Measurements from ENCODE around the gene CDH13. TPM values are rescaled to one million over a fixed set of nuclear protein-coding genes. Genes with fewer than 3 reads are reported as not detected.

The CDH13 gene
- total RNA-seq, 4 donors from 2014 or later = 3.1 to 13.5 (median 8.9) TPM

- 96% methylated on average over 12 of the region's 12 CpGs for WGBS
- TF ChIP-seq EP300 (IDR thresholded peaks at IDR 0.05) (no peak), POLR2A (IDR thresholded peaks at IDR 0.05; ENCODE audit: low read depth) (no peak)
- peaks cover 0 to 15% (median 10%) of the 10 kb centered on the region in 4 donors for H3K36me3 ChIP-seq
- no peak overlapping the region for H3K4me3 ChIP-seq
- intact Hi-C loops (cut with DNase I) = no loop called here
- DNase-seq (ENCODE audit: extremely low spot score) = no peak
- H3K9me3 ChIP-seq = no peaks in the 10 kb centered on the region
- no peaks in the 10 kb centered on the region for H3K27me3 ChIP-seq
- H3K27ac ChIP-seq (replicated peaks in 1 of 4) = no peak overlapping the region
- peaks cover 18 to 31% (median 26%) of the 10 kb centered on the region in 4 donors for H3K4me1 ChIP-seq
Observed at GRCh38 chr16:83817022-83817421, 1190.3 kb downstream of the CDH13 start.

DNA sequence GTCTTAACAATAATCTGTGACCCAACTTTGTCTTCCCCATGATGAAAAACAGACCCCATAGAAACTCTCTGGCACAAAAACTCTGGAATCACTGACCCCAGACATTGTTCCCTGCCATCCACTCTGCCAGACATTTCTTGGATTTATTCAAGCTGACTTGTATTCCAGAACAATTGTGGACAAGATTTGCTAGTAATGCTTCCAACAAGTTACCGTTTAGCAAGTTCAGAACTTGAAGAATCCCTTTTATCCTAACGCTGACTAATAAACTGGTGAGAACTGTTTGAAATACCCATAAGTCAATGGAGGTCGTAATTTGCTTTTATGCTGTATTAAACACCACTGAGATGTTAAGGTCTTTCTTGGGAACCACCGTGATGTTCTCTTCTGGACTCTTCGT lies 1191.5 kb downstream of the CDH13 start:
- Histone ChIP-seq H3K27ac (replicated peaks in 1 of 4) (no peak overlapping the region), H3K4me1 (peaks cover 17 to 24% (median 22%) of the 10 kb centered on the region in 4 donors), H3K36me3 (peaks cover 0 to 2% (median under 1%) of the 10 kb centered on the region in 4 donors), H3K9me3 (no peaks in the 10 kb centered on the region), H3K4me3 (no peak overlapping the region), H3K27me3 (no peaks in the 10 kb centered on the region)
- WGBS = 79% methylated on average over 5 of the region's 5 CpGs
- DNase-seq (ENCODE audit: extremely low spot score) = no peak
- TF ChIP-seq EP300 (IDR thresholded peaks at IDR 0.05) (no peak), POLR2A (IDR thresholded peaks at IDR 0.05; ENCODE audit: low read depth) (no peak), POLR2AphosphoS5 (IDR thresholded peaks at IDR 0.05) (no peak)
- TF ChIP-seq, protein P1, sequence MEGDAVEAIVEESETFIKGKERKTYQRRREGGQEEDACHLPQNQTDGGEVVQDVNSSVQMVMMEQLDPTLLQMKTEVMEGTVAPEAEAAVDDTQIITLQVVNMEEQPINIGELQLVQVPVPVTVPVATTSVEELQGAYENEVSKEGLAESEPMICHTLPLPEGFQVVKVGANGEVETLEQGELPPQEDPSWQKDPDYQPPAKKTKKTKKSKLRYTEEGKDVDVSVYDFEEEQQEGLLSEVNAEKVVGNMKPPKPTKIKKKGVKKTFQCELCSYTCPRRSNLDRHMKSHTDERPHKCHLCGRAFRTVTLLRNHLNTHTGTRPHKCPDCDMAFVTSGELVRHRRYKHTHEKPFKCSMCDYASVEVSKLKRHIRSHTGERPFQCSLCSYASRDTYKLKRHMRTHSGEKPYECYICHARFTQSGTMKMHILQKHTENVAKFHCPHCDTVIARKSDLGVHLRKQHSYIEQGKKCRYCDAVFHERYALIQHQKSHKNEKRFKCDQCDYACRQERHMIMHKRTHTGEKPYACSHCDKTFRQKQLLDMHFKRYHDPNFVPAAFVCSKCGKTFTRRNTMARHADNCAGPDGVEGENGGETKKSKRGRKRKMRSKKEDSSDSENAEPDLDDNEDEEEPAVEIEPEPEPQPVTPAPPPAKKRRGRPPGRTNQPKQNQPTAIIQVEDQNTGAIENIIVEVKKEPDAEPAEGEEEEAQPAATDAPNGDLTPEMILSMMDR (IDR thresholded peaks at IDR 0.05) = no peak
- intact Hi-C loops (cut with DNase I) = no loop called here

- H3K36me3 ChIP-seq = no peaks in the 10 kb centered on the region
- no peak for TF ChIP-seq POLR2A (IDR thresholded peaks at IDR 0.05; ENCODE audit: low read depth)
- TF ChIP-seq EP300 (IDR thresholded peaks at IDR 0.05) = no peak
- intact Hi-C loops (cut with DNase I) = no loop called here
- H3K27me3 ChIP-seq = no peaks in the 10 kb centered on the region
- DNase-seq (ENCODE audit: extremely low spot score) = no peak
- H3K9me3 ChIP-seq = no peaks in the 10 kb centered on the region
- no peak overlapping the region for H3K4me3 ChIP-seq
- H3K4me1 ChIP-seq = peaks cover 6 to 13% (median 11%) of the 10 kb centered on the region in 4 donors
- WGBS = 76% methylated on average over 8 of the region's 8 CpGs
- no peak overlapping the region for H3K27ac ChIP-seq (replicated peaks in 1 of 4)
Observed at GRCh38 chr16:83819361-83819760, 1192.6 kb downstream of the CDH13 start.

- no peak overlapping the region for H3K4me3 ChIP-seq
- peak; percentile 95 for DNase-seq (ENCODE audit: extremely low spot score)
- intact Hi-C loops (cut with DNase I) = loop anchor here (1.0 to 10.0 kb wide), 3 partner anchors 53 to 236 kb away; partner anchors contain the start of gene OSGIN1
- TF ChIP-seq POLR2A (IDR thresholded peaks at IDR 0.05; ENCODE audit: low read depth) = no peak
- peak; percentile 70 to 78 for TF ChIP-seq POLR2AphosphoS5 (IDR thresholded peaks at IDR 0.05)
- TF ChIP-seq, protein P1 (IDR thresholded peaks at IDR 0.05) = peak; percentile 90 to 95 (median 90)
- no peaks in the 10 kb centered on the region for H3K27me3 ChIP-seq
- H3K4me1 ChIP-seq = peaks cover 0 to 11% (median 7%) of the 10 kb centered on the region in 4 donors
- no peaks in the 10 kb centered on the region for H3K36me3 ChIP-seq
- 44% methylated on average over 21 of the region's 21 CpGs for WGBS
- H3K9me3 ChIP-seq = no peaks in the 10 kb centered on the region
- no peak overlapping the region for H3K27ac ChIP-seq (replicated peaks in 1 of 4)
Observed at GRCh38 chr16:83826146-83826913, 1199.6 kb downstream of the CDH13 start.

- H3K4me1 ChIP-seq = peaks cover 0 to 11% (median 7%) of the 10 kb centered on the region in 4 donors
- H3K27me3 ChIP-seq = no peaks in the 10 kb centered on the region
- no peaks in the 10 kb centered on the region for H3K36me3 ChIP-seq
- TF ChIP-seq EP300 (IDR thresholded peaks at IDR 0.05) (no peak), POLR2AphosphoS5 (IDR thresholded peaks at IDR 0.05) (no peak), POLR2A (IDR thresholded peaks at IDR 0.05; ENCODE audit: low read depth) (no peak)
- TF ChIP-seq, protein P1 (IDR thresholded peaks at IDR 0.05) = no peak
- intact Hi-C loops (cut with DNase I) = no loop called here
- no peaks in the 10 kb centered on the region for H3K9me3 ChIP-seq
- no peak for DNase-seq (ENCODE audit: extremely low spot score)
- H3K27ac ChIP-seq (replicated peaks in 1 of 4) = no peak overlapping the region
- WGBS = 89% methylated on average over 24 of the region's 33 CpGs
- no peak overlapping the region for H3K4me3 ChIP-seq
Observed at GRCh38 chr16:83830091-83830768, 1203.5 kb downstream of the CDH13 start.

Data from esophagus muscularis mucosa (tissue), 4 donors.